Thoracic aorta (tissue), 2 donors: ENCODE results near the gene KRTAP19-3. TPM values are rescaled to one million over a fixed set of nuclear protein-coding genes. Genes with fewer than 3 reads are reported as not detected.

Source experiments
- ATAC-seq: fragments of 150-250 bp; one replicate; pipeline ENCODE4 v1.8.0; 2017; ENCODE audit warnings: low read depth; ENCODE audit not compliant: insufficient number of reproducible peaks, low FRiP score
- DNase-seq: peaks from one replicate; pipeline ENCODE4 v3.0.0-alpha.2; 2020; ENCODE audit warnings: low spot score
- H3K27ac ChIP-seq, 2 donors: fragments of 200-600 bp; sonication (generic); 1 replicate in 1 of 2; 2 replicates in 1 of 2; pipeline ENCODE4 v1.5.1; 2016; ENCODE audit warnings: mild to moderate bottlenecking in 2 of 2, moderate library complexity in 2 of 2
- H3K27me3 ChIP-seq: fragments of 200-600 bp; sonication (generic); replicated peaks from 2 replicates; pipeline ENCODE4 v1.6.0; 2016; ENCODE audit warnings: mild to moderate bottlenecking; ENCODE audit not compliant: insufficient read depth
- H3K36me3 ChIP-seq: fragments of 200-600 bp; sonication (generic); one replicate; pipeline ENCODE4 v1.5.1; 2016
- H3K4me1 ChIP-seq, 2 donors: fragments of 200-600 bp; sonication (generic); 1 replicate in 1 of 2; 2 replicates in 1 of 2; pipeline versions ENCODE4 v1.5.1 to v1.6.0; 2016; ENCODE audit warnings: low read depth in 2 of 2, mild to moderate bottlenecking in 1 of 2; ENCODE audit not compliant: control insufficient read depth in 1 of 2
- H3K4me3 ChIP-seq: fragments of 200-600 bp; sonication (generic); 2 replicates; pipeline ENCODE4 v1.5.1; 2016; ENCODE audit warnings: mild to moderate bottlenecking
- H3K9me3 ChIP-seq: fragments of 200-600 bp; sonication (generic); 2 replicates; pipeline ENCODE4 v1.5.1; 2016
- CTCF ChIP-seq: fragments of 200-600 bp; sonication (generic); IDR thresholded peaks from one replicate; pipeline ENCODE4 v1.5.1; 2019; ENCODE audit warnings: antibody characterized with exemption
- total RNA-seq, 2 donors: library from RNA; depleted of rRNA; stranded (reverse); fragments of >200 nt; gene quantifications; one replicate each; pipeline versions ENCODE4 v1.1.0 to v1.2.3, GENCODE V29; 2016

Gene KRTAP19-3
- total RNA-seq, 2 donors from 2014 or later: not detected

- no peaks in the 10 kb centered on the region for H3K4me1 ChIP-seq
- no peaks in the 10 kb centered on the region for H3K27me3 ChIP-seq
- H3K9me3 ChIP-seq: no peaks in the 10 kb centered on the region
- no peak within 1 kb of the TSS for H3K27ac ChIP-seq
- no peak for ATAC-seq
- H3K36me3 ChIP-seq: no peaks in the 10 kb centered on the region
- no peak for TF ChIP-seq CTCF
- no peak for DNase-seq
- no peak within 1 kb of the TSS for H3K4me3 ChIP-seq
Measured at GRCh38 chr21:30487336-30487735, 4.5 kb downstream of the KRTAP19-3 start, which contains the start of gene KRTAP19-2. KRTAP19-2 (minus strand) TSS chr21:30487436; CDS start chr21:30487348, 88 bp downstream.

- Histone ChIP-seq H3K9me3 (no peaks in the 10 kb centered on the region), H3K27me3 (no peaks in the 10 kb centered on the region), H3K27ac (no peak overlapping the region), H3K36me3 (no peaks in the 10 kb centered on the region), H3K4me1 (no peaks in the 10 kb centered on the region), H3K4me3 (no peak overlapping the region)
- no peak for DNase-seq
- no peak for ATAC-seq
- no peak for TF ChIP-seq CTCF
Measured at GRCh38 chr21:30486180-30486579, 5.6 kb downstream of the KRTAP19-3 start.

GRCh38 chr21:30482130-30482529, 9.7 kb downstream of the KRTAP19-3 start:
- no peak overlapping the region for H3K4me3 ChIP-seq
- H3K4me1 ChIP-seq: no peaks in the 10 kb centered on the region
- no peak for ATAC-seq
- no peaks in the 10 kb centered on the region for H3K27me3 ChIP-seq
- H3K9me3 ChIP-seq: no peaks in the 10 kb centered on the region
- TF ChIP-seq CTCF: no peak
- DNase-seq: no peak
- H3K27ac ChIP-seq: no peak overlapping the region
- no peaks in the 10 kb centered on the region for H3K36me3 ChIP-seq

- Histone ChIP-seq H3K4me1 (no peaks in the 10 kb centered on the region), H3K27me3 (no peaks in the 10 kb centered on the region), H3K27ac (no peak within 1 kb of the TSS), H3K36me3 (no peaks in the 10 kb centered on the region), H3K9me3 (no peaks in the 10 kb centered on the region), H3K4me3 (no peak within 1 kb of the TSS)
- ATAC-seq: no peak
- no peak for TF ChIP-seq CTCF
- DNase-seq: no peak
Measured at GRCh38 chr21:30480145-30480544, 11.7 kb downstream of the KRTAP19-3 start, which contains the start of gene KRTAP19-1. KRTAP19-1 (minus strand) TSS chr21:30480367; CDS start chr21:30480317, 50 bp downstream.

GRCh38 chr21:30479259-30479658, 12.6 kb downstream of the KRTAP19-3 start:
- H3K9me3 ChIP-seq: no peaks in the 10 kb centered on the region
- no peak for TF ChIP-seq CTCF
- ATAC-seq (no peak), DNase-seq (no peak)
- H3K36me3 ChIP-seq: no peaks in the 10 kb centered on the region
- no peak overlapping the region for H3K4me3 ChIP-seq
- H3K4me1 ChIP-seq: no peaks in the 10 kb centered on the region
- H3K27me3 ChIP-seq: no peaks in the 10 kb centered on the region
- H3K27ac ChIP-seq: no peak overlapping the region
